Activated T-cell treated with anti-CD3 and anti-CD28 coated beads, Interleukin-2, amount 50 U/mL, for 24 hours (primary cell): Measurements from ENCODE around the gene MYRFL.
"Not testable (repeated sequence)": the region's sequence is repeated elsewhere in the genome, so short reads cannot be mapped to it uniquely, and the experiment has no call there.

ENCODE experiments used
- DNase-seq: peaks from one replicate; pipeline ENCODE4 v3.0.0-alpha.2; 2020
- H3K27ac Mint-ChIP-seq: 2 replicates; pipeline ENCODE4 v1.8.0; 2020; ENCODE audit warnings: mild to moderate bottlenecking, mixed read lengths
- H3K27me3 Mint-ChIP-seq: 2 replicates; pipeline ENCODE4 v1.8.0; 2020; ENCODE audit warnings: mixed read lengths
- H3K36me3 Mint-ChIP-seq: 2 replicates; pipeline ENCODE4 v1.8.0; 2020; ENCODE audit warnings: low read depth, mixed read lengths
- H3K4me1 Mint-ChIP-seq: 2 replicates; pipeline ENCODE4 v1.8.0; 2020; ENCODE audit warnings: low read depth, mixed read lengths
- H3K4me3 Mint-ChIP-seq: 2 replicates; pipeline ENCODE4 v1.8.0; 2020; ENCODE audit warnings: mild to moderate bottlenecking, moderate library complexity, mixed read lengths
- H3K9me3 Mint-ChIP-seq: 2 replicates; pipeline ENCODE4 v1.8.0; 2020; ENCODE audit warnings: mixed read lengths

MYRFL gene

GRCh38 chr12:69824966-69825560, at the start of gene MYRFL:
MYRFL (plus strand) TSS chr12:69825227; CDS start chr12:69825518, 291 bp downstream.
- Mint-ChIP-seq H3K9me3 (no peaks in the 10 kb centered on the region), H3K4me3 (no peak within 1 kb of the TSS), H3K36me3 (no peaks in the 10 kb centered on the region), H3K4me1 (no peaks in the 10 kb centered on the region), H3K27me3 (peaks cover 16% of the 10 kb centered on the region), H3K27ac (no peak within 1 kb of the TSS)
- DNase-seq, result no peak

- no peak for DNase-seq
- no peaks in the 10 kb centered on the region for H3K27me3 Mint-ChIP-seq
- H3K4me3 Mint-ChIP-seq, result no peak overlapping the region
- peaks cover 50% of the 10 kb centered on the region for H3K36me3 Mint-ChIP-seq
- H3K27ac Mint-ChIP-seq, result no peak overlapping the region
- H3K9me3 Mint-ChIP-seq, result peaks cover 14% of the 10 kb centered on the region
- H3K4me1 Mint-ChIP-seq, result peaks cover 5% of the 10 kb centered on the region
These were observed 45.1 kb upstream of the MYRFL start for GRCh38 chr12:69779928-69780327.

- Mint-ChIP-seq H3K4me1 (peaks cover 5% of the 10 kb centered on the region), H3K27me3 (no peaks in the 10 kb centered on the region), H3K27ac (no peak overlapping the region), H3K9me3 (peaks cover 15% of the 10 kb centered on the region), H3K36me3 (peaks cover 84% of the 10 kb centered on the region), H3K4me3 (no peak overlapping the region)
- no peak for DNase-seq
These were observed 41.7 kb upstream of the MYRFL start for GRCh38 chr12:69783365-69783764.

GRCh38 chr12:69789351-69789750, 35.7 kb upstream of the MYRFL start:
- Mint-ChIP-seq H3K36me3 (peaks cover 93% of the 10 kb centered on the region), H3K4me3 (no peak overlapping the region), H3K27ac (no peak overlapping the region), H3K27me3 (no peaks in the 10 kb centered on the region), H3K4me1 (no peaks in the 10 kb centered on the region), H3K9me3 (peaks cover 32% of the 10 kb centered on the region)
- no peak for DNase-seq

- Mint-ChIP-seq H3K4me3 (no peak overlapping the region), H3K9me3 (peaks cover 39% of the 10 kb centered on the region), H3K27ac (no peak overlapping the region), H3K36me3 (peaks cover 92% of the 10 kb centered on the region), H3K4me1 (no peaks in the 10 kb centered on the region), H3K27me3 (no peaks in the 10 kb centered on the region)
- DNase-seq, result no peak
These were observed 32.5 kb upstream of the MYRFL start for GRCh38 chr12:69792533-69792932.

- H3K36me3 Mint-ChIP-seq, result peaks cover 77% of the 10 kb centered on the region
- H3K27me3 Mint-ChIP-seq, H3K4me1 Mint-ChIP-seq, DNase-seq, H3K27ac Mint-ChIP-seq, H3K4me3 Mint-ChIP-seq: not testable (repeated sequence)
- H3K9me3 Mint-ChIP-seq, result peaks cover 12% of the 10 kb centered on the region
These were observed 17.7 kb upstream of the MYRFL start for GRCh38 chr12:69807101-69807897.

- H3K9me3 Mint-ChIP-seq, result peaks cover 8% of the 10 kb centered on the region
These were observed 14.0 kb upstream of the MYRFL start for GRCh38 chr12:69810870-69811498.

GRCh38 chr12:69816082-69816481, 8.9 kb upstream of the MYRFL start:
- Mint-ChIP-seq H3K4me3 (no peak overlapping the region), H3K27me3 (no peaks in the 10 kb centered on the region), H3K36me3 (peaks cover 50% of the 10 kb centered on the region), H3K9me3 (no peaks in the 10 kb centered on the region), H3K4me1 (no peaks in the 10 kb centered on the region), H3K27ac (no peak overlapping the region)
- DNase-seq, result no peak

More at GRCh38 chr12:69810870-69811498, 14.0 kb upstream of the MYRFL start:
- Mint-ChIP-seq H3K4me3 (no peak overlapping the region), H3K27ac (no peak overlapping the region), H3K27me3 (no peaks in the 10 kb centered on the region), H3K36me3 (peaks cover 83% of the 10 kb centered on the region), H3K4me1 (no peaks in the 10 kb centered on the region)
- no peak for DNase-seq

GRCh38 chr12:69821032-69821455, 4.0 kb upstream of the MYRFL start:
- Mint-ChIP-seq H3K27me3 (peaks cover 1% of the 10 kb centered on the region), H3K9me3 (no peaks in the 10 kb centered on the region), H3K27ac (no peak overlapping the region), H3K4me1 (no peaks in the 10 kb centered on the region), H3K4me3 (no peak overlapping the region), H3K36me3 (peaks cover 7% of the 10 kb centered on the region)
- DNase-seq, result no peak

- H3K27ac Mint-ChIP-seq, result no peak overlapping the region
- H3K4me1 Mint-ChIP-seq, result no peaks in the 10 kb centered on the region
- peaks cover 7% of the 10 kb centered on the region for H3K27me3 Mint-ChIP-seq
- H3K4me3 Mint-ChIP-seq, result no peak overlapping the region
- DNase-seq, result no peak
- peaks cover 4% of the 10 kb centered on the region for H3K36me3 Mint-ChIP-seq
- no peaks in the 10 kb centered on the region for H3K9me3 Mint-ChIP-seq
These were observed 3.4 kb upstream of the MYRFL start for GRCh38 chr12:69821456-69822159.

- Mint-ChIP-seq H3K9me3 (no peaks in the 10 kb centered on the region), H3K27ac (no peak overlapping the region), H3K27me3 (peaks cover 12% of the 10 kb centered on the region), H3K4me1 (no peaks in the 10 kb centered on the region), H3K4me3 (no peak overlapping the region), H3K36me3 (no peaks in the 10 kb centered on the region)
- no peak for DNase-seq
These were observed 2.7 kb upstream of the MYRFL start for GRCh38 chr12:69822201-69822860.

GRCh38 chr12:69824028-69824427, 999 bp upstream of the MYRFL start:
- Mint-ChIP-seq H3K4me1 (no peaks in the 10 kb centered on the region), H3K27me3 (peaks cover 13% of the 10 kb centered on the region), H3K27ac (no peak overlapping the region), H3K4me3 (no peak overlapping the region), H3K36me3 (no peaks in the 10 kb centered on the region), H3K9me3 (no peaks in the 10 kb centered on the region)
- DNase-seq, result no peak

GRCh38 chr12:69828897-69829296, 3.9 kb downstream of the MYRFL start:
- H3K9me3 Mint-ChIP-seq, result no peaks in the 10 kb centered on the region
- H3K36me3 Mint-ChIP-seq, result no peaks in the 10 kb centered on the region
- DNase-seq, result no peak
- H3K27ac Mint-ChIP-seq, result no peak overlapping the region
- no peak overlapping the region for H3K4me3 Mint-ChIP-seq
- no peaks in the 10 kb centered on the region for H3K4me1 Mint-ChIP-seq
- peaks cover 34% of the 10 kb centered on the region for H3K27me3 Mint-ChIP-seq

GRCh38 chr12:69833696-69834095, 8.7 kb downstream of the MYRFL start:
- H3K27me3 Mint-ChIP-seq, result peaks cover 22% of the 10 kb centered on the region
- no peak for DNase-seq
- no peak overlapping the region for H3K4me3 Mint-ChIP-seq
- no peaks in the 10 kb centered on the region for H3K4me1 Mint-ChIP-seq
- H3K9me3 Mint-ChIP-seq, result no peaks in the 10 kb centered on the region
- H3K27ac Mint-ChIP-seq, result no peak overlapping the region
- no peaks in the 10 kb centered on the region for H3K36me3 Mint-ChIP-seq
